Cardiac muscle cell (in vitro differentiated cells and primary cell): ENCODE data around the gene CAP1. TPM values are rescaled to one million over a fixed set of nuclear protein-coding genes. Genes with fewer than 3 reads are reported as not detected.
A peak's percentile ranks its signal among the peaks of the same experiment; 100 is the strongest.

Experiments used
- DNase-seq, 2 donors: peaks; one replicate each; pipeline versions ENCODE4 v3.0.0 to v3.0.0-alpha.2; 2010 to 2017; ENCODE audit warnings: low read depth in 1 of 2, low spot score in 1 of 2
- H3K27ac ChIP-seq: fragments of 200-600 bp; sonication (generic); 2 replicates; pipeline ENCODE4 v1.5.1; 2016
- H3K27me3 ChIP-seq: fragments of 200-600 bp; sonication (generic); 2 replicates; pipeline ENCODE4 v1.6.0; 2016; ENCODE audit warnings: control low read depth
- H3K36me3 ChIP-seq: fragments of 200-600 bp; sonication (generic); 2 replicates; pipeline ENCODE4 v1.5.1; 2016; ENCODE audit warnings: control low read depth
- H3K4me1 ChIP-seq: fragments of 200-600 bp; sonication (generic); 2 replicates; pipeline ENCODE4 v1.8.1; 2017; ENCODE audit warnings: low read depth, mild to moderate bottlenecking, mixed run types
- H3K4me3 ChIP-seq: fragments of 200-600 bp; sonication (generic); 2 replicates; pipeline ENCODE4 v1.5.1; 2016; ENCODE audit warnings: mild to moderate bottlenecking
- H3K9me3 ChIP-seq: fragments of 200-600 bp; sonication (generic); 2 replicates; pipeline ENCODE4 v1.5.1; 2017; ENCODE audit warnings: low read depth, mild to moderate bottlenecking, control low read depth
- CTCF ChIP-seq: IDR thresholded peaks from 2 replicates; pipeline ENCODE4 v1.5.1; 2012; ENCODE audit warnings: low read depth, mild to moderate bottlenecking, low read length
- polyA plus RNA-seq: library from polyadenylated mRNA; unstranded; fragments of >200 nt; fragmentation: Nextera tagmentation; extraction: Ambion mirVana; gene quantifications from 2 replicates; pipeline ENCODE4 v1.2.1, GENCODE V29; 2016
- total RNA-seq: library from RNA; depleted of rRNA; stranded (reverse); fragments of >200 nt; gene quantifications from 2 replicates; pipeline ENCODE4 v1.2.3, GENCODE V29; 2016

Gene CAP1
- total and polyA plus RNA-seq, 2 experiments from 2014 or later, result 64.2 to 92.8 TPM

GRCh38 chr1:40096977-40097782, 56.7 kb downstream of the CAP1 start, which contains the start of gene PPT1:
Gene PPT1 (minus strand): TSS chr1:40097252. CDS start chr1:40097238, 14 bp downstream.
- peak; percentile 67 to 87 for DNase-seq
- peaks cover 8% of the 10 kb centered on the region for H3K27me3 ChIP-seq
- H3K4me1 ChIP-seq, result no peaks in the 10 kb centered on the region
- no peak within 1 kb of the TSS for H3K27ac ChIP-seq
- H3K4me3 ChIP-seq, result peak within 1 kb of the TSS; percentile 47
- H3K9me3 ChIP-seq, result no peaks in the 10 kb centered on the region
- H3K36me3 ChIP-seq, result no peaks in the 10 kb centered on the region
- TF ChIP-seq CTCF, result no peak

DNA sequence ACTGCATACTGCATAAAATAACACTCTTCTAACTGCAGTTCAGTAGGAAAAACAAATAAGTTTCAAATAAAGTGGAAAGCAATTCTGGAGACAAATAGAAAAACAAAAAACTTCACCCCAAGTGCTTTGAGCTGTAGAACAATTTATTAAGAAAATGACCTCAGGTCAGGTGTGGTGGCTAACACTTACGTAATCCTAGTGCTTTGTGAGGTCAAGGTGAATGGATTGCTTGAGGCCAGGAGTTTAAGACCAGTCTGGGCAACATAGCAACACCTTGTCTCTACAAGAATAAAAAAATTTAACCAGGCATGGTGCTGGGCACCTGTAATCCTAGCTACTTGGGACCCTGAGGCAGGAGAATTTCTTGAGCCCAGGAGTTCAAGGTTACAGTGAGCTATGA, 61.5 kb downstream of the CAP1 start:
- Histone ChIP-seq H3K27me3 (peaks cover 8% of the 10 kb centered on the region), H3K27ac (no peak overlapping the region), H3K4me3 (no peak overlapping the region), H3K36me3 (no peaks in the 10 kb centered on the region), H3K4me1 (no peaks in the 10 kb centered on the region), H3K9me3 (no peaks in the 10 kb centered on the region)
- TF ChIP-seq CTCF, result no peak
- no peak for DNase-seq

GRCh38 chr1:40102896-40103295, 62.4 kb downstream of the CAP1 start:
- Histone ChIP-seq H3K4me3 (no peak overlapping the region), H3K4me1 (no peaks in the 10 kb centered on the region), H3K27ac (no peak overlapping the region), H3K9me3 (no peaks in the 10 kb centered on the region), H3K27me3 (peaks cover 6% of the 10 kb centered on the region), H3K36me3 (no peaks in the 10 kb centered on the region)
- no peak for DNase-seq
- no peak for TF ChIP-seq CTCF

- Histone ChIP-seq H3K27ac (no peak overlapping the region), H3K9me3 (no peaks in the 10 kb centered on the region), H3K4me1 (no peaks in the 10 kb centered on the region), H3K4me3 (no peak overlapping the region), H3K36me3 (no peaks in the 10 kb centered on the region), H3K27me3 (peaks cover 5% of the 10 kb centered on the region)
- no peak for DNase-seq
- no peak for TF ChIP-seq CTCF
Observed at GRCh38 chr1:40105028-40105427, 64.5 kb downstream of the CAP1 start.

DNA sequence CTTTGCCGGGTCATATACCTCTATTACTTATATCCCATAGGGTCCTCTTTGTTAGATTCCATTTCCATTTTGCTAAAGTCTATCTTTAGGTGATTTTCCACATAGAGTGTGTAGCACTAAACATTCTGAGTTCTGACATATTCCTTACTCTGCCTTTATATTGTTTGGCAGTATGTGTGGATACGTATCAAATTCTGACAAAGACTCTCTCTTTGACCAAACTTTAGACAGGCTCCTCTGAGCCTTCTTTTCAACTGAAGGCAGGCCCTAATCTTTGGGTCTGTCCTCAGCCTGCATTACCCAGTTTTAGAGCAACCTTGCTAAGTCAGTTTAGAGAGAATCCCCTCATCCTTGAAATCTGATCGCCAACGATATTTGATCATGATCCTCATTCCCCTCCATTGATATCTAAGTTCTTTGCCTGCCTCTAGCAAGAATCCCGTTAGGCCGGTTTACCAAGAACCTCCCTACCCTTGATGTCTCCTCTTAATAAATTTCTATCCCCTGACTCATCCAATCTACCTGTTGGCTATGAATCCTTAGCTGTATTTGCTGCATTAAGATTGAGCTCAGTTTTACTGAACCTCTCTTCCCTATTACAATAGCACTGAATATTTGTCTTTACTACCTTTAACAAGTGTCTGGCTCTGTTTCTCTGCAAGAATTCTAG, 66.9 kb downstream of the CAP1 start:
- no peak overlapping the region for H3K27ac ChIP-seq
- no peak for TF ChIP-seq CTCF
- no peak for DNase-seq
- no peak overlapping the region for H3K4me3 ChIP-seq
- no peaks in the 10 kb centered on the region for H3K36me3 ChIP-seq
- no peaks in the 10 kb centered on the region for H3K9me3 ChIP-seq
- no peaks in the 10 kb centered on the region for H3K4me1 ChIP-seq
- no peaks in the 10 kb centered on the region for H3K27me3 ChIP-seq
